ENCODE measurements around the gene RAB4A. TPM values are rescaled to one million over a fixed set of nuclear protein-coding genes. Genes with fewer than 3 reads are reported as not detected.

RAB4A gene
- total RNA-seq, 2 experiments from 2014 or later = 17.5 to 27.9 TPM

DNA sequence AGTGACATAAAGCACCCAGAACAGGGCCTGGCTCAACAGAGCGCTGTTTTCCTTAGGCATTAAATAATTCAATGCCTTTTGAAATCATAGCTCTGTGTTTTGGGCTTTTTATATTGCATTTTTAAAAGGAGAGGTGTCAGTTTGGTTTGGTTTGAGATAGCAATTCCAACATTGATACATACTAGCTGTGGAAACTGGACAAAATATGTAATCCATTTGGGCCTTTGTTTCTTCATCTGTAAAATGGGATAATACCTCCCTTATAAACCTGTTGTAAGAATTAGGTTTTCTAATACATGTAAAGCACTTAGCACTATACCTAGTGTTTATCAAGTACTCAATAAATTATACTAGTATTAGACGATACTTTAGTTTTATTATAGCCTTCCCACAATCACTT is 8.7 kb upstream of the RAB4A start:
- no peak for TF ChIP-seq EZH2phosphoT487 (IDR thresholded peaks at IDR 0.05; ENCODE audit: borderline replicate concordance, low read depth, low read length)
- TF ChIP-seq, protein P1, sequence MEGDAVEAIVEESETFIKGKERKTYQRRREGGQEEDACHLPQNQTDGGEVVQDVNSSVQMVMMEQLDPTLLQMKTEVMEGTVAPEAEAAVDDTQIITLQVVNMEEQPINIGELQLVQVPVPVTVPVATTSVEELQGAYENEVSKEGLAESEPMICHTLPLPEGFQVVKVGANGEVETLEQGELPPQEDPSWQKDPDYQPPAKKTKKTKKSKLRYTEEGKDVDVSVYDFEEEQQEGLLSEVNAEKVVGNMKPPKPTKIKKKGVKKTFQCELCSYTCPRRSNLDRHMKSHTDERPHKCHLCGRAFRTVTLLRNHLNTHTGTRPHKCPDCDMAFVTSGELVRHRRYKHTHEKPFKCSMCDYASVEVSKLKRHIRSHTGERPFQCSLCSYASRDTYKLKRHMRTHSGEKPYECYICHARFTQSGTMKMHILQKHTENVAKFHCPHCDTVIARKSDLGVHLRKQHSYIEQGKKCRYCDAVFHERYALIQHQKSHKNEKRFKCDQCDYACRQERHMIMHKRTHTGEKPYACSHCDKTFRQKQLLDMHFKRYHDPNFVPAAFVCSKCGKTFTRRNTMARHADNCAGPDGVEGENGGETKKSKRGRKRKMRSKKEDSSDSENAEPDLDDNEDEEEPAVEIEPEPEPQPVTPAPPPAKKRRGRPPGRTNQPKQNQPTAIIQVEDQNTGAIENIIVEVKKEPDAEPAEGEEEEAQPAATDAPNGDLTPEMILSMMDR (conservative IDR thresholded peaks at IDR 0.05; ENCODE audit: low read length) = no peak

DNA sequence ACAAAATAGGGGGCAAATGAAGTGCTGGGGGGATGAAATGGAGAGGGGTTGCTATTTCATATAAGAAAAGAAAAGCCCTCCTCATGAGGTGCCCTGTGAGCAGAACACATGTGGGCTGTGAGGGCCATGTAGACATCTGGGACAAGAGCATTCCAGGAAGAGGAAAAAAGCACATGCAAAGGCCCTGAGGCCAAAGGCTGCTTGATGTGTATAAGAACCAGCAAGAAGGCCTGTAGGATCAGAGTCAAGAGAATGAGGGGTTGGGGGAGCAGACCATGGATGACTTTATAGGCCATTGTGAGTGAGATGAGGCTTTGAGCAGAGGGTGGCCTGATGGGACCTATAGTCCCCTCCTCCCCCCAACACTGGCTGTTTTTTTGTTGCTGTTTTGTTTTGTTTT is 7.7 kb upstream of the RAB4A start:
- no peaks in the 10 kb centered on the region for H3K9me2 ChIP-seq (ENCODE audit: insufficient read depth, low read length)
- no peak overlapping the region for H2AFZ ChIP-seq (ENCODE audit: low read length)
- H3K79me2 ChIP-seq (ENCODE audit: insufficient read depth, low read depth, low read length) = no peaks in the 10 kb centered on the region
- ChIA-PET POLR2A (interaction anchor here (0.7 kb wide), 1 partner anchor 21 kb away, joined by 4 read pairs; no protein-coding TSS in a partner anchor), CTCF (ENCODE audit: unreplicated experiment) (no interaction called here)
- no peak overlapping the region for H3K4me3 ChIP-seq (ENCODE audit: low read depth, low read length, poor library complexity, severe bottlenecking)
- H3K9me3 ChIP-seq (ENCODE audit: low read length) = no peaks in the 10 kb centered on the region
- no peak for TF ChIP-seq EZH2phosphoT487 (IDR thresholded peaks at IDR 0.05; ENCODE audit: borderline replicate concordance, low read depth, low read length)
- TF ChIP-seq, protein P1 (conservative IDR thresholded peaks at IDR 0.05; ENCODE audit: low read length) = no peak
- no peak overlapping the region for H3K4me2 ChIP-seq (ENCODE audit: low read length)
- H3K27ac ChIP-seq (ENCODE audit: low read depth, low read length, poor library complexity, severe bottlenecking) = no peak overlapping the region
- no peaks in the 10 kb centered on the region for H3K36me3 ChIP-seq (ENCODE audit: insufficient read depth, low read length)
- peaks cover 4% of the 10 kb centered on the region for H3K4me1 ChIP-seq (ENCODE audit: insufficient read depth, low read length, poor library complexity, severe bottlenecking)
- no TSS peak for BruUV-seq (replicated peaks)
- intact Hi-C loops (cut with micrococcal nuclease; ENCODE audit: unreplicated experiment) = no loop called here
- no peak for DNase-seq (ENCODE audit: low spot score)
- no peaks in the 10 kb centered on the region for H4K20me1 ChIP-seq (ENCODE audit: insufficient read depth, low read length)

More for the DNA sequence above, 8.7 kb upstream of the RAB4A start:
- Histone ChIP-seq H3K4me2 (ENCODE audit: low read length) (no peak overlapping the region), H3K4me1 (ENCODE audit: insufficient read depth, low read length, poor library complexity, severe bottlenecking) (peaks cover 6% of the 10 kb centered on the region), H3K9me2 (ENCODE audit: insufficient read depth, low read length) (no peaks in the 10 kb centered on the region), H4K20me1 (ENCODE audit: insufficient read depth, low read length) (no peaks in the 10 kb centered on the region), H3K79me2 (ENCODE audit: insufficient read depth, low read depth, low read length) (no peaks in the 10 kb centered on the region), H3K4me3 (ENCODE audit: low read depth, low read length, poor library complexity, severe bottlenecking) (no peak overlapping the region), H3K36me3 (ENCODE audit: insufficient read depth, low read length) (no peaks in the 10 kb centered on the region), H3K27ac (ENCODE audit: low read depth, low read length, poor library complexity, severe bottlenecking) (no peak overlapping the region), H2AFZ (ENCODE audit: low read length) (no peak overlapping the region), H3K9me3 (ENCODE audit: low read length) (no peaks in the 10 kb centered on the region)
- CTCF ChIA-PET (ENCODE audit: unreplicated experiment) = no interaction called here
- no TSS peak for BruUV-seq (replicated peaks)
- intact Hi-C loops (cut with micrococcal nuclease; ENCODE audit: unreplicated experiment) = no loop called here
- no peak for DNase-seq (ENCODE audit: low spot score)
- POLR2A ChIA-PET = interaction anchor here (0.7 to 1.0 kb wide), 2 partner anchors 20 to 246 kb away, joined by 3 to 4 read pairs; partner anchors contain the start of gene NUP133

DNA sequence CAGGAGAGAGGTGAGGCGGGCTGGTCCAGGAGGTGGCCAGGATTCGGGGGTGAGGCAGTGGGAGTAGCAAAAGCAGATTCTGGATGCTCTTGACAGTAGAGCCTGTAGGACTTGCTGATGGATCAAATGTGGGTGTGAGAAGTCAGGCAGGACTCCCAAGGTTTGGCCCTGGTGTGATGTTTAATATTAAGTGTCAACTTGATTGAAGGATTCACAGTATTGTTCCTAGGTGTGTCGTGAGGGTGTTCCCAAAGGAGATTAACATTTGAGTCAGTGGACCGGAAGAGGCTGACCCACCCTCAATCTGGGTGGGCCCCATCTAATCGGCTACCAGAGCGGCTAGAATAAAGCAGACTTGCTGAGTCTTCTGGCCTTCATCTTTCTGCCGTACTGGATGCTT is 6.8 kb upstream of the RAB4A start:
- TF ChIP-seq, protein P1 (conservative IDR thresholded peaks at IDR 0.05; ENCODE audit: low read length) = no peak
- no peak for TF ChIP-seq EZH2phosphoT487 (IDR thresholded peaks at IDR 0.05; ENCODE audit: borderline replicate concordance, low read depth, low read length)
- intact Hi-C loops (cut with micrococcal nuclease; ENCODE audit: unreplicated experiment) = no loop called here
- no peak for DNase-seq (ENCODE audit: low spot score)
- ChIA-PET CTCF (ENCODE audit: unreplicated experiment) (no interaction called here), POLR2A (no interaction called here)
- Histone ChIP-seq H3K9me3 (ENCODE audit: low read length) (no peaks in the 10 kb centered on the region), H3K9me2 (ENCODE audit: insufficient read depth, low read length) (no peaks in the 10 kb centered on the region), H4K20me1 (ENCODE audit: insufficient read depth, low read length) (no peaks in the 10 kb centered on the region), H3K36me3 (ENCODE audit: insufficient read depth, low read length) (no peaks in the 10 kb centered on the region), H3K4me3 (ENCODE audit: low read depth, low read length, poor library complexity, severe bottlenecking) (no peak overlapping the region), H3K27ac (ENCODE audit: low read depth, low read length, poor library complexity, severe bottlenecking) (no peak overlapping the region), H3K4me1 (ENCODE audit: insufficient read depth, low read length, poor library complexity, severe bottlenecking) (no peaks in the 10 kb centered on the region), H3K4me2 (ENCODE audit: low read length) (no peak overlapping the region), H3K79me2 (ENCODE audit: insufficient read depth, low read depth, low read length) (no peaks in the 10 kb centered on the region), H2AFZ (ENCODE audit: low read length) (no peak overlapping the region)
- BruUV-seq (replicated peaks) = no TSS peak

All from OCI-LY7 (cell line).